Measurements from ENCODE around the gene RGPD5.
"Not testable (repeated sequence)": the region's sequence is repeated elsewhere in the genome, so short reads cannot be mapped to it uniquely, and the experiment has no call there.

DNA sequence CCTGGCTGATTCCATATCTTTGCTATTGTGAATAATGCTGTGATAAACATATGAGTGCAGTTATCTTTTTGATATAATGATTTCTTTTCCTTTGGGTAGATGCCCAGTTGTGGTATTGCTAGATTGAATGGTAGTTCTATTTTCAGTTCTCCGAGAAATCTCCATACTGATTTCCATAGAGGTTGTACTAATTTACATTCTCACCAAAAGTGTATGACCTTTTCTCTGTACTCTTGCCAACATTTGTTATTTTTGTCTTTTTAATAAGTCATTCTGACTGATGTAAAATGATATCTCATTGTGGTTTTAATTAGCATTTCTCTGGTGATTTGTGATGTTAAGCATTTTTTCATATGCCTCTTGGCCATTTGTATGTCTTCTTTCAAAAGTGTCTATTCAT lies 88.0 kb downstream of the RGPD5 start:
- TF ChIP-seq, protein P1, sequence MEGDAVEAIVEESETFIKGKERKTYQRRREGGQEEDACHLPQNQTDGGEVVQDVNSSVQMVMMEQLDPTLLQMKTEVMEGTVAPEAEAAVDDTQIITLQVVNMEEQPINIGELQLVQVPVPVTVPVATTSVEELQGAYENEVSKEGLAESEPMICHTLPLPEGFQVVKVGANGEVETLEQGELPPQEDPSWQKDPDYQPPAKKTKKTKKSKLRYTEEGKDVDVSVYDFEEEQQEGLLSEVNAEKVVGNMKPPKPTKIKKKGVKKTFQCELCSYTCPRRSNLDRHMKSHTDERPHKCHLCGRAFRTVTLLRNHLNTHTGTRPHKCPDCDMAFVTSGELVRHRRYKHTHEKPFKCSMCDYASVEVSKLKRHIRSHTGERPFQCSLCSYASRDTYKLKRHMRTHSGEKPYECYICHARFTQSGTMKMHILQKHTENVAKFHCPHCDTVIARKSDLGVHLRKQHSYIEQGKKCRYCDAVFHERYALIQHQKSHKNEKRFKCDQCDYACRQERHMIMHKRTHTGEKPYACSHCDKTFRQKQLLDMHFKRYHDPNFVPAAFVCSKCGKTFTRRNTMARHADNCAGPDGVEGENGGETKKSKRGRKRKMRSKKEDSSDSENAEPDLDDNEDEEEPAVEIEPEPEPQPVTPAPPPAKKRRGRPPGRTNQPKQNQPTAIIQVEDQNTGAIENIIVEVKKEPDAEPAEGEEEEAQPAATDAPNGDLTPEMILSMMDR (IDR thresholded peaks at IDR 0.05): not testable (repeated sequence)
- not testable (repeated sequence) for TF ChIP-seq POLR2A (IDR thresholded peaks at IDR 0.05)

All from Peyer's patch (tissue), 4 donors.